Keratinocyte (primary cell): ENCODE measurements around the gene WDFY1. TPM values are rescaled to one million over a fixed set of nuclear protein-coding genes. Genes with fewer than 3 reads are reported as not detected.

Experiments
- DNase-seq: peaks from one replicate; pipeline ENCODE4 v3.0.0-alpha.2; 2011; ENCODE audit warnings: low read depth, missing footprints, low spot score
- FAIRE-seq: peaks from 2 replicates; lab custom pipeline; 2011; peaks lifted over from hg19 to GRCh38; lab: Jason Lieb, UNC
- H2AFZ ChIP-seq: 2 replicates; pipeline ENCODE4 v1.6.0; 2012; ENCODE audit warnings: low read length, control low read depth, inconsistent platforms; ENCODE audit not compliant: control insufficient read depth
- H3K27ac ChIP-seq: 2 replicates; pipeline ENCODE4 v1.5.1; 2011; ENCODE audit warnings: low read length; ENCODE audit not compliant: control insufficient read depth, insufficient read depth
- H3K27me3 ChIP-seq: 3 replicates; pipeline ENCODE4 v1.6.0; 2011; ENCODE audit warnings: low read length; ENCODE audit not compliant: control insufficient read depth, insufficient read depth; ENCODE audit errors: extremely low read depth
- H3K36me3 ChIP-seq, 2 experiments: 2 replicates in 1 of 2; 3 replicates in 1 of 2; pipeline ENCODE4 v1.5.1; 2011; ENCODE audit warnings: low read length in 2 of 2, mild to moderate bottlenecking in 1 of 2; ENCODE audit not compliant: control insufficient read depth in 2 of 2, insufficient read depth in 2 of 2; ENCODE audit errors: extremely low read depth in 1 of 2
- H3K4me1 ChIP-seq: 3 replicates; pipeline ENCODE4 v1.5.1; 2011; ENCODE audit warnings: low read length; ENCODE audit not compliant: control insufficient read depth, insufficient read depth; ENCODE audit errors: extremely low read depth
- H3K4me2 ChIP-seq: 3 replicates; pipeline ENCODE4 v1.6.0; 2011; ENCODE audit warnings: low read depth, low read length; ENCODE audit not compliant: control insufficient read depth, insufficient read depth; ENCODE audit errors: extremely low read depth
- H3K4me3 ChIP-seq, 3 experiments: fragments of 200-600 bp in 1 of 3; sonication (generic) in 1 of 3; 2 replicates in 2 of 3; 3 replicates in 1 of 3; pipeline ENCODE4 v1.5.1; 2011 to 2016; ENCODE audit warnings: low read length in 3 of 3, mild to moderate bottlenecking in 3 of 3, control low read depth in 2 of 3, inconsistent platforms in 1 of 3, low read depth in 1 of 3, mixed read lengths in 1 of 3, mixed run types in 1 of 3, moderate library complexity in 1 of 3; ENCODE audit not compliant: control insufficient read depth in 2 of 3, insufficient read depth in 2 of 3; ENCODE audit errors: extremely low read depth in 1 of 3
- H3K79me2 ChIP-seq: 2 replicates; pipeline ENCODE4 v1.6.0; 2012; ENCODE audit warnings: low read length; ENCODE audit not compliant: control insufficient read depth, insufficient read depth
- H3K9ac ChIP-seq: 3 replicates; pipeline ENCODE4 v1.6.0; 2011; ENCODE audit warnings: low read length; ENCODE audit not compliant: control insufficient read depth, insufficient read depth; ENCODE audit errors: extremely low read depth
- H3K9me1 ChIP-seq: 3 replicates; pipeline ENCODE4 v1.6.0; 2011; ENCODE audit warnings: low read length; ENCODE audit not compliant: control insufficient read depth, insufficient read depth; ENCODE audit errors: extremely low read depth
- H3K9me3 ChIP-seq: 2 replicates; pipeline ENCODE4 v1.5.1; 2012; ENCODE audit warnings: low read depth, low read length; ENCODE audit not compliant: control insufficient read depth
- H4K20me1 ChIP-seq: 3 replicates; pipeline ENCODE4 v1.6.0; 2011; ENCODE audit warnings: low read length; ENCODE audit not compliant: control insufficient read depth, insufficient read depth; ENCODE audit errors: extremely low read depth
- CTCF ChIP-seq, 3 experiments: IDR thresholded peaks in 1 of 3; conservative IDR thresholded peaks in 1 of 3; optimal IDR thresholded peaks in 1 of 3; 2 replicates in 2 of 3; 3 replicates in 1 of 3; pipeline versions ENCODE3 to v1.5.1; 2011; ENCODE audit warnings: low read length in 3 of 3, mild to moderate bottlenecking in 3 of 3, moderate library complexity in 2 of 3, control low read depth in 1 of 3, inconsistent platforms in 1 of 3; ENCODE audit not compliant: insufficient read depth in 2 of 3; ENCODE audit errors: extremely low read depth in 1 of 3
- EZH2 ChIP-seq: IDR thresholded peaks from one replicate; pipeline ENCODE4 v1.6.1; 2012; ENCODE audit warnings: inconsistent platforms, mild to moderate bottlenecking, low read length, moderate library complexity
- dilution Hi-C: fragments of 300-500 bp; cut with MboI; formaldehyde crosslinking; loops from one replicate; pipeline ENCODE4 v1.7.0; 2020; ENCODE audit warnings: low sequenced_read_pairs; ENCODE audit not compliant: extremely low pct_ligation_motif_present
- polyA plus RNA-seq, 5 experiments: library from polyadenylated mRNA; depleted of rRNA in 3 of 5; stranded (reverse) in 3 of 5; stranded (forward) in 1 of 5; unstranded in 1 of 5; fragments of >200 nt; gene quantifications; 1 replicate in 1 of 5; 2 replicates in 3 of 5; 3 replicates in 1 of 5; pipeline versions ENCODE4 v1.2.1 to v1.2.3, GENCODE V29; 2011 to 2012; ENCODE audit warnings: missing spikeins in 2 of 5, low read depth in 1 of 5, low replicate concordance in 1 of 5

WDFY1 gene
- polyA plus RNA-seq, 1 donor (not counting 4 experiments of a cell fraction or from before 2014, with no cell fraction given) = 54.9 TPM

- H3K27ac ChIP-seq = no peak overlapping the region
- peaks cover 0 to 9% of the 10 kb centered on the region in 2 experiments for H3K36me3 ChIP-seq
- no peaks in the 10 kb centered on the region for H3K9me3 ChIP-seq
- FAIRE-seq (no peak), DNase-seq (no peak)
- no peaks in the 10 kb centered on the region for H3K79me2 ChIP-seq
- H3K4me1 ChIP-seq = peaks cover 2% of the 10 kb centered on the region
- no peaks in the 10 kb centered on the region for H3K27me3 ChIP-seq
- H3K9me1 ChIP-seq = no peaks in the 10 kb centered on the region
- H3K9ac ChIP-seq = no peak overlapping the region
- no peaks in the 10 kb centered on the region for H4K20me1 ChIP-seq
- H3K4me3 ChIP-seq = no peak overlapping the region
- no peak overlapping the region for H2AFZ ChIP-seq
- TF ChIP-seq CTCF (optimal IDR thresholded peaks at IDR 0.05 in 1 of 3, IDR thresholded peaks at IDR 0.05 in 1 of 3, conservative IDR thresholded peaks at IDR 0.05 in 1 of 3; ENCODE audit: extremely low read depth in 1 of 3, insufficient read depth in 2 of 3, low read length in 3 of 3) (no peak), EZH2 (no peak)
- H3K4me2 ChIP-seq = no peak overlapping the region
- dilution Hi-C loops = no loop called here
Observed at GRCh38 chr2:223900531-223900930, 44.6 kb downstream of the WDFY1 start.

GRCh38 chr2:223900066-223900465 is 45.1 kb downstream of the WDFY1 start:
- H3K27ac ChIP-seq = no peak overlapping the region
- H3K36me3 ChIP-seq = peaks cover 0 to 9% of the 10 kb centered on the region in 2 experiments
- H3K4me3 ChIP-seq = no peak overlapping the region
- H3K9ac ChIP-seq = no peak overlapping the region
- H3K9me1 ChIP-seq = no peaks in the 10 kb centered on the region
- dilution Hi-C loops = no loop called here
- FAIRE-seq = no peak
- no peaks in the 10 kb centered on the region for H4K20me1 ChIP-seq
- no peak overlapping the region for H2AFZ ChIP-seq
- no peak for DNase-seq
- H3K79me2 ChIP-seq = no peaks in the 10 kb centered on the region
- no peaks in the 10 kb centered on the region for H3K27me3 ChIP-seq
- no peak for TF ChIP-seq CTCF (optimal IDR thresholded peaks at IDR 0.05 in 1 of 3, IDR thresholded peaks at IDR 0.05 in 1 of 3, conservative IDR thresholded peaks at IDR 0.05 in 1 of 3; ENCODE audit: extremely low read depth in 1 of 3, insufficient read depth in 2 of 3, low read length in 3 of 3)
- no peak for TF ChIP-seq EZH2
- peaks cover 5% of the 10 kb centered on the region for H3K4me1 ChIP-seq
- no peaks in the 10 kb centered on the region for H3K9me3 ChIP-seq
- H3K4me2 ChIP-seq = no peak overlapping the region
